Thyroid gland (tissue), 4 donors: Measurements from ENCODE around the gene ARMH4.

Experiments used
- POLR2A ChIP-seq, 2 donors: fragments of 450-650 bp; IDR thresholded peaks; one replicate each; pipeline ENCODE4 v1.6.1; 2017; ENCODE audit warnings: antibody characterized with exemption in 2 of 2, mild to moderate bottlenecking in 2 of 2, moderate library complexity in 1 of 2
- TF ChIP-seq, protein P1 (sequence below), 6 experiments: fragments of 200-600 bp in 3 of 6; fragments of 450-650 bp in 3 of 6; sonication (generic) in 3 of 6; IDR thresholded peaks; one replicate each; pipeline ENCODE4 v1.5.1; 2016 to 2019; ENCODE audit warnings: antibody characterized with exemption in 6 of 6, mild to moderate bottlenecking in 2 of 6, inconsistent platforms in 1 of 6, moderate library complexity in 1 of 6

DNA sequence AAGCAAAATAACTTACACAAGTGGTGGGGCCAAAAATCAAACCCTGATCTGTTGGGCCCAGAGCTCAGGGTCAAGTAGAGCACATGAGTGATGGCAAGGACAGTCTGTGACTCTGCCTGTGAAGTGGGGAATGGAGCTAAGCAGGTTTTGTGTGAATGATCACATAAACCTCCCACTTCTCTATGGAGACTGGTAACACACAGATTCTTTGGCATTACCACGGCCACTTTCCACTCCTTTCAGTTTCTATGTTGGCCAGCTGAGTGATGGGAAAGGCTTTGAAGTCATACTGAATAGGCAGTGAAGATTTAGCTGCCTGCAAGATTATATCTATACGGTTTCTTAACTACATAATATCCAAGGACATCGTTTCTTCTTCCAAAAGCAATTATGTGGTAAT lies 97.9 kb downstream of the ARMH4 start:
- TF ChIP-seq, protein P1, sequence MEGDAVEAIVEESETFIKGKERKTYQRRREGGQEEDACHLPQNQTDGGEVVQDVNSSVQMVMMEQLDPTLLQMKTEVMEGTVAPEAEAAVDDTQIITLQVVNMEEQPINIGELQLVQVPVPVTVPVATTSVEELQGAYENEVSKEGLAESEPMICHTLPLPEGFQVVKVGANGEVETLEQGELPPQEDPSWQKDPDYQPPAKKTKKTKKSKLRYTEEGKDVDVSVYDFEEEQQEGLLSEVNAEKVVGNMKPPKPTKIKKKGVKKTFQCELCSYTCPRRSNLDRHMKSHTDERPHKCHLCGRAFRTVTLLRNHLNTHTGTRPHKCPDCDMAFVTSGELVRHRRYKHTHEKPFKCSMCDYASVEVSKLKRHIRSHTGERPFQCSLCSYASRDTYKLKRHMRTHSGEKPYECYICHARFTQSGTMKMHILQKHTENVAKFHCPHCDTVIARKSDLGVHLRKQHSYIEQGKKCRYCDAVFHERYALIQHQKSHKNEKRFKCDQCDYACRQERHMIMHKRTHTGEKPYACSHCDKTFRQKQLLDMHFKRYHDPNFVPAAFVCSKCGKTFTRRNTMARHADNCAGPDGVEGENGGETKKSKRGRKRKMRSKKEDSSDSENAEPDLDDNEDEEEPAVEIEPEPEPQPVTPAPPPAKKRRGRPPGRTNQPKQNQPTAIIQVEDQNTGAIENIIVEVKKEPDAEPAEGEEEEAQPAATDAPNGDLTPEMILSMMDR (IDR thresholded peaks at IDR 0.05) = no peak
- TF ChIP-seq POLR2A (IDR thresholded peaks at IDR 0.05) = no peak
